ENCODE data around the gene SFSWAP.

The SFSWAP gene

GRCh38 chr12:131721548-131721947, 10.7 kb downstream of the SFSWAP start:
- H3K4me3 ChIP-seq (ENCODE audit: low read length) = no peak overlapping the region
- DNase-seq (ENCODE audit: low read depth) = no peak
- TF ChIP-seq CTCF (conservative IDR thresholded peaks at IDR 0.05; ENCODE audit: low read length) = no peak

GRCh38 chr12:131723532-131723931, 12.6 kb downstream of the SFSWAP start:
- no peak for DNase-seq (ENCODE audit: low read depth)
- no peak for TF ChIP-seq CTCF (conservative IDR thresholded peaks at IDR 0.05; ENCODE audit: low read length)
- no peak overlapping the region for H3K4me3 ChIP-seq (ENCODE audit: low read length)

- no peak for TF ChIP-seq CTCF (conservative IDR thresholded peaks at IDR 0.05; ENCODE audit: low read length)
Observed at GRCh38 chr12:131724534-131724933, 13.6 kb downstream of the SFSWAP start.

GRCh38 chr12:131725503-131725902, 14.6 kb downstream of the SFSWAP start:
- H3K4me3 ChIP-seq (ENCODE audit: low read length) = no peak overlapping the region
- no peak for TF ChIP-seq CTCF (conservative IDR thresholded peaks at IDR 0.05; ENCODE audit: low read length)
- no peak for DNase-seq (ENCODE audit: low read depth)

More at GRCh38 chr12:131724534-131724933, 13.6 kb downstream of the SFSWAP start:
- no peak overlapping the region for H3K4me3 ChIP-seq (ENCODE audit: low read length)
- DNase-seq (ENCODE audit: low read depth) = no peak

- no peak for TF ChIP-seq CTCF (conservative IDR thresholded peaks at IDR 0.05; ENCODE audit: low read length)
- H3K4me3 ChIP-seq (ENCODE audit: low read length) = no peak overlapping the region
Observed at GRCh38 chr12:131728720-131729119, 17.8 kb downstream of the SFSWAP start.

GRCh38 chr12:131729254-131729955, 18.5 kb downstream of the SFSWAP start:
- no peak for DNase-seq (ENCODE audit: low read depth)
- no peak for TF ChIP-seq CTCF (conservative IDR thresholded peaks at IDR 0.05; ENCODE audit: low read length)
- no peak overlapping the region for H3K4me3 ChIP-seq (ENCODE audit: low read length)

More at GRCh38 chr12:131728720-131729119, 17.8 kb downstream of the SFSWAP start:
- no peak for DNase-seq (ENCODE audit: low read depth)

GRCh38 chr12:131732996-131733615, 22.2 kb downstream of the SFSWAP start:
- TF ChIP-seq CTCF (conservative IDR thresholded peaks at IDR 0.05; ENCODE audit: low read length) = no peak
- no peak for DNase-seq (ENCODE audit: low read depth)
- H3K4me3 ChIP-seq (ENCODE audit: low read length) = no peak overlapping the region
